Prostate gland (tissue), 2 donors: Measurements from ENCODE around the gene RASD2. TPM values are rescaled to one million over a fixed set of nuclear protein-coding genes. Genes with fewer than 3 reads are reported as not detected.
A peak's percentile ranks its signal among the peaks of the same experiment; 100 is the strongest.
"Not testable (repeated sequence)": the region's sequence is repeated elsewhere in the genome, so short reads cannot be mapped to it uniquely, and the experiment has no call there.

Experiments used
- DNase-seq: peaks from one replicate; pipeline ENCODE4 v3.0.0-alpha.2; 2019; ENCODE audit warnings: low spot score
- H3K27ac ChIP-seq, 2 donors: fragments of 200-600 bp; sonication (generic); 2 replicates each; pipeline ENCODE4 v1.5.1; 2017 to 2019
- H3K27me3 ChIP-seq: fragments of 200-600 bp; sonication (generic); replicated peaks from 2 replicates; pipeline ENCODE4 v1.5.1; 2019; ENCODE audit not compliant: insufficient read depth
- H3K36me3 ChIP-seq, 2 donors: fragments of 200-600 bp; sonication (generic); 1 replicate in 1 of 2; 2 replicates in 1 of 2; pipeline versions ENCODE4 v1.5.1 to v1.8.1; 2017 to 2019
- H3K4me1 ChIP-seq: fragments of 200-600 bp; sonication (generic); replicated peaks from 2 replicates; pipeline ENCODE4 v1.5.1; 2019
- H3K4me3 ChIP-seq, 2 donors: fragments of 200-600 bp; sonication (generic); 2 replicates each; pipeline ENCODE4 v1.5.1; 2017 to 2019
- H3K9me3 ChIP-seq: fragments of 200-600 bp; sonication (generic); 2 replicates; pipeline ENCODE4 v1.5.1; 2017
- CTCF ChIP-seq, 4 experiments: fragments of 200-600 bp in 2 of 4; fragments of 450-650 bp in 2 of 4; sonication (generic) in 2 of 4; IDR thresholded peaks; 1 replicate in 3 of 4; 2 replicates in 1 of 4; pipeline ENCODE4 v1.5.1; 2016 to 2019; ENCODE audit warnings: antibody characterized with exemption in 4 of 4, mild to moderate bottlenecking in 2 of 4, moderate library complexity in 2 of 4
- POLR2A ChIP-seq: fragments of 450-650 bp; IDR thresholded peaks from one replicate; pipeline ENCODE4 v1.6.1; 2016; ENCODE audit warnings: antibody characterized with exemption, mild to moderate bottlenecking
- POLR2AphosphoS5 ChIP-seq: sonication (generic); formaldehyde crosslinking; IDR thresholded peaks from one replicate; pipeline ENCODE4 v1.6.1; 2017; ENCODE audit warnings: antibody characterized with exemption
- WGBS: methylation state at CpG from one replicate; pipeline ENCODE4 v1.1.5; 2018; 5-methylcytosine and 5-hydroxymethylcytosine counted together
- intact Hi-C: fragments of 100-400 bp; cut with DNase I; formaldehyde crosslinking; loops from one replicate; pipeline ENCODE4 v1.14.2; 2022
- total RNA-seq, 2 donors: library from RNA; depleted of rRNA; stranded (reverse); fragments of >200 nt; gene quantifications; one replicate each; pipeline ENCODE4 v1.1.0, GENCODE V29; 2016

RASD2 gene
- total RNA-seq, 2 donors from 2014 or later = 6.2 to 8.0 TPM

GRCh38 chr22:35506259-35506570 is 34.4 kb upstream of the RASD2 start:
- H3K36me3 ChIP-seq = no peaks in the 10 kb centered on the region
- H3K9me3 ChIP-seq = no peaks in the 10 kb centered on the region
- DNase-seq = peak; percentile 46
- H3K4me1 ChIP-seq = no peaks in the 10 kb centered on the region
- no peaks in the 10 kb centered on the region for H3K27me3 ChIP-seq
- WGBS = 31% methylated on average over 2 of the region's 2 CpGs
- no peak overlapping the region for H3K4me3 ChIP-seq
- intact Hi-C loops = no loop called here
- H3K27ac ChIP-seq = peak overlapping the region in 1 of 2 donors; percentile 44
- TF ChIP-seq POLR2A = no peak
- TF ChIP-seq CTCF (IDR thresholded peaks at IDR 0.05) = no peak
- no peak for TF ChIP-seq POLR2AphosphoS5

- intact Hi-C loops = not testable (repeated sequence)
- 69% methylated on average over 7 of the region's 7 CpGs for WGBS
- TF ChIP-seq POLR2AphosphoS5 = peak; percentile 50
These were observed 32.8 kb upstream of the RASD2 start for GRCh38 chr22:35507851-35508250.

GRCh38 chr22:35509451-35509850 is 31.2 kb upstream of the RASD2 start:
- 89% methylated on average over 10 of the region's 10 CpGs for WGBS
- Histone ChIP-seq H3K4me1 (no peaks in the 10 kb centered on the region), H3K9me3 (no peaks in the 10 kb centered on the region), H3K36me3 (no peaks in the 10 kb centered on the region), H3K27me3 (no peaks in the 10 kb centered on the region), H3K4me3 (no peak overlapping the region), H3K27ac (no peak overlapping the region)
- intact Hi-C loops = no loop called here
- no peak for DNase-seq
- no peak for TF ChIP-seq CTCF (IDR thresholded peaks at IDR 0.05)
- TF ChIP-seq POLR2AphosphoS5 = no peak
- TF ChIP-seq POLR2A = no peak

More at GRCh38 chr22:35507851-35508250, 32.8 kb upstream of the RASD2 start:
- DNase-seq = peak; percentile 63
- H3K36me3 ChIP-seq, H3K27ac ChIP-seq, H3K4me3 ChIP-seq, H3K9me3 ChIP-seq, H3K27me3 ChIP-seq, H3K4me1 ChIP-seq: not testable (repeated sequence)

GRCh38 chr22:35509960-35510359 is 30.7 kb upstream of the RASD2 start:
- DNase-seq = no peak
- no peak overlapping the region for H3K27ac ChIP-seq
- no peaks in the 10 kb centered on the region for H3K36me3 ChIP-seq
- H3K4me3 ChIP-seq = no peak overlapping the region
- TF ChIP-seq POLR2A = no peak
- TF ChIP-seq CTCF (IDR thresholded peaks at IDR 0.05) = no peak
- TF ChIP-seq POLR2AphosphoS5 = no peak
- no peaks in the 10 kb centered on the region for H3K27me3 ChIP-seq
- WGBS = 100% methylated on average over 2 of the region's 2 CpGs
- no peaks in the 10 kb centered on the region for H3K9me3 ChIP-seq
- no peaks in the 10 kb centered on the region for H3K4me1 ChIP-seq
- intact Hi-C loops = no loop called here

GRCh38 chr22:35510481-35510934 is 30.1 kb upstream of the RASD2 start:
- H3K36me3 ChIP-seq = no peaks in the 10 kb centered on the region
- DNase-seq = no peak
- no peaks in the 10 kb centered on the region for H3K4me1 ChIP-seq
- no peaks in the 10 kb centered on the region for H3K27me3 ChIP-seq
- no peak for TF ChIP-seq CTCF (IDR thresholded peaks at IDR 0.05)
- no peak for TF ChIP-seq POLR2AphosphoS5
- TF ChIP-seq POLR2A = no peak
- peak overlapping the region in 1 of 2 donors; percentile 51 for H3K27ac ChIP-seq
- 58% methylated on average over 6 of the region's 6 CpGs for WGBS
- H3K4me3 ChIP-seq = no peak overlapping the region
- intact Hi-C loops = no loop called here
- H3K9me3 ChIP-seq = no peaks in the 10 kb centered on the region
